HepG2 (cell line): ENCODE measurements around the gene UST. TPM values are rescaled to one million over a fixed set of nuclear protein-coding genes. Genes with fewer than 3 reads are reported as not detected.

ENCODE experiments used
- AGO2 ChIP-seq: fragments of 200-400 bp; formaldehyde crosslinking; optimal IDR thresholded peaks from 2 replicates; pipeline ENCODE3; 2017; ENCODE audit warnings: mild to moderate bottlenecking, low read depth, low read length, moderate library complexity
- DPF2 ChIP-seq: sonication (generic); formaldehyde crosslinking; IDR thresholded peaks from 2 replicates; pipeline ENCODE4 v1.4.0; 2020; ENCODE audit warnings: mild to moderate bottlenecking, low read depth, missing genetic modification reagents, borderline replicate concordance
- ISL2 ChIP-seq: sonication (generic); formaldehyde crosslinking; IDR thresholded peaks from 2 replicates; pipeline ENCODE4 v1.5.0; 2020; ENCODE audit warnings: missing genetic modification reagents
- JUND ChIP-seq: sonication (generic); formaldehyde crosslinking; IDR thresholded peaks from 2 replicates; pipeline ENCODE4 v1.8.0; 2022; ENCODE audit warnings: mild to moderate bottlenecking, missing genetic modification reagents
- MATR3 ChIP-seq: sonication (generic); formaldehyde crosslinking; IDR thresholded peaks from 2 replicates; pipeline ENCODE4 v1.4.0; 2020; ENCODE audit warnings: missing genetic modification reagents
- MEF2D ChIP-seq: sonication (generic); formaldehyde crosslinking; IDR thresholded peaks from 2 replicates; pipeline ENCODE4 v1.5.1; 2020; ENCODE audit warnings: mild to moderate bottlenecking, missing genetic modification reagents
- NCOA5 ChIP-seq: sonication (generic); formaldehyde crosslinking; IDR thresholded peaks from 2 replicates; pipeline ENCODE4 v1.4.0; 2020; ENCODE audit warnings: missing genetic modification reagents
- PCBP2 ChIP-seq: fragments of 200-400 bp; formaldehyde crosslinking; optimal IDR thresholded peaks from 2 replicates; pipeline ENCODE3; 2018; ENCODE audit warnings: low read length, low read depth; ENCODE audit not compliant: poor library complexity, severe bottlenecking
- SP5 ChIP-seq: IDR thresholded peaks from 2 replicates; pipeline ENCODE4 v1.6.1; 2016; ENCODE audit warnings: low read depth, borderline replicate concordance
- TAF15 ChIP-seq: fragments of 200-400 bp; formaldehyde crosslinking; IDR thresholded peaks from one replicate; pipeline ENCODE4 v1.6.1; 2018; ENCODE audit warnings: mild to moderate bottlenecking, low read depth, low read length; ENCODE audit not compliant: poor library complexity, severe bottlenecking
- ZFP37 ChIP-seq: sonication (generic); formaldehyde crosslinking; IDR thresholded peaks from 2 replicates; pipeline ENCODE4 v1.4.0; 2020; ENCODE audit warnings: missing genetic modification reagents, borderline replicate concordance
- ZNF101 ChIP-seq: sonication (generic); formaldehyde crosslinking; IDR thresholded peaks from 2 replicates; pipeline ENCODE4 v1.4.0; 2020; ENCODE audit warnings: mild to moderate bottlenecking, low read depth, missing genetic modification reagents, borderline replicate concordance
- ZNF619 ChIP-seq: sonication (generic); formaldehyde crosslinking; IDR thresholded peaks from 2 replicates; pipeline ENCODE4 v1.4.0; 2020; ENCODE audit warnings: mild to moderate bottlenecking, missing genetic modification reagents
- ZSCAN25 ChIP-seq: sonication (generic); formaldehyde crosslinking; IDR thresholded peaks from 2 replicates; pipeline ENCODE4 v1.8.0; 2022; ENCODE audit warnings: mild to moderate bottlenecking, missing genetic modification reagents
- polyA plus RNA-seq, 8 experiments: library from polyadenylated mRNA; depleted of rRNA in 3 of 8; stranded (reverse) in 7 of 8; unstranded in 1 of 8; fragments of >200 nt; fragmentation: Illumina TruSeq in 4 of 8; extraction: Trizol in 4 of 8; gene quantifications; 2 replicates each; pipeline versions ENCODE4 v1.2.1 to v1.2.3, GENCODE V29; 2011 to 2016; ENCODE audit warnings: low read depth in 4 of 8, missing spikeins in 1 of 8, mixed read lengths in 1 of 8; ENCODE audit not compliant: insufficient read depth in 1 of 8
- total RNA-seq, 5 experiments: library from RNA; depleted of rRNA; stranded (reverse); fragments of >200 nt; fragmentation: Illumina TruSeq; extraction: Trizol; gene quantifications; 2 replicates each; pipeline ENCODE4 v1.2.3, GENCODE V29; 2016; ENCODE audit warnings: low read depth in 1 of 5
- TF ChIP-seq, protein P1 (sequence below): IDR thresholded peaks from 2 replicates; pipeline ENCODE4 v1.4.0; 2020; ENCODE audit warnings: mild to moderate bottlenecking, missing genetic modification reagents
- TF ChIP-seq, protein P2 (sequence below): IDR thresholded peaks from 2 replicates; pipeline ENCODE4 v1.6.1; 2016; ENCODE audit warnings: missing compliant biosample characterization, missing genetic modification reagents, borderline replicate concordance
- TF ChIP-seq, protein P3 (sequence below): sonication (generic); formaldehyde crosslinking; IDR thresholded peaks from 2 replicates; pipeline ENCODE4 v1.8.1; 2023; ENCODE audit warnings: mild to moderate bottlenecking, moderate library complexity, missing genetic modification reagents
- TF ChIP-seq, protein P4 (sequence below): sonication (generic); formaldehyde crosslinking; IDR thresholded peaks from 2 replicates; pipeline ENCODE4 v1.5.0; 2020; ENCODE audit warnings: missing genetic modification reagents

The UST gene
- total and polyA plus RNA-seq, 2 of the 13 experiments (the other 11 are each of a cell fraction or from before 2014, with no cell fraction given) = 0.27 TPM; not detected in 1

DNA sequence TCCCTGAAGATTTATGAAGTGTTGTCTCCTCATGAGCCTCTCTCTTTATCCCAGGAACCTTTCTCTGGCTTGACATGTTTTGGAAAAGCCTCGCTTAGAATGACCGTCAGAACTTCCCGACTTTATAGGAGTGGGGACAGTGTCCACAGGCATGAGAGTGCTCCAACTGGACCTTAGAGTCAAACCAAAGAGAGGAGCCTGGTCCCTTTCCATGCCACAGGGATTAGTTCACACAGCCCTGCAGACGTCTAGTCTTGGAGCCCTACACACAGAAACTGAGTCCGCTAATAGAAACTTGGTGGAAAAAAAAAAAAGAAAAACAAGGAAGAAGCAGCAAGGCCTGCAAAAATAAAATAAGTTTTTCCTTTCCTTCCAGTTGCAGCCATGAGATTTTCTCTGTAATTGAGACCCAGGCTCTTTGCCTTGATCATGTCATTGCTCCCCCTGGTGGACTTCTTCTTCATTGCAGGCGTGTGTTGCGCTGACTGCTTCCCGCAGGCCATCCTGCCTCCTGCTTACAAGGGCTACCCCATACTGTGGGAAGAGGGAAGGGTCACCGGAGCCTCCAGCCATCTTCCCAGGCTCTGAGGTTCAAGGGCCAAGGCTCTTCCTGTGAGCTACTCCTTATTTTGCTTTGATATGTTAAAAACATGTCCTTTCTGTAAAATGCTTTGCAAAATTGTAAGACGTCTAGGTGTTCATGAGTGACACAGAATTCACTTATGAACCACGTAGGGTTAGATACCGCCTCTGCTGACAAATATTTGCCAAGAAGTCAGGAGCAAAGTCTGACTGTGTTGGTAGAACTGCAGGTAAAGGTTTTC is 201.0 kb downstream of the UST start (continued):
- no peak for TF ChIP-seq JUND
- TF ChIP-seq TAF15 = no peak
- TF ChIP-seq, protein P1, sequence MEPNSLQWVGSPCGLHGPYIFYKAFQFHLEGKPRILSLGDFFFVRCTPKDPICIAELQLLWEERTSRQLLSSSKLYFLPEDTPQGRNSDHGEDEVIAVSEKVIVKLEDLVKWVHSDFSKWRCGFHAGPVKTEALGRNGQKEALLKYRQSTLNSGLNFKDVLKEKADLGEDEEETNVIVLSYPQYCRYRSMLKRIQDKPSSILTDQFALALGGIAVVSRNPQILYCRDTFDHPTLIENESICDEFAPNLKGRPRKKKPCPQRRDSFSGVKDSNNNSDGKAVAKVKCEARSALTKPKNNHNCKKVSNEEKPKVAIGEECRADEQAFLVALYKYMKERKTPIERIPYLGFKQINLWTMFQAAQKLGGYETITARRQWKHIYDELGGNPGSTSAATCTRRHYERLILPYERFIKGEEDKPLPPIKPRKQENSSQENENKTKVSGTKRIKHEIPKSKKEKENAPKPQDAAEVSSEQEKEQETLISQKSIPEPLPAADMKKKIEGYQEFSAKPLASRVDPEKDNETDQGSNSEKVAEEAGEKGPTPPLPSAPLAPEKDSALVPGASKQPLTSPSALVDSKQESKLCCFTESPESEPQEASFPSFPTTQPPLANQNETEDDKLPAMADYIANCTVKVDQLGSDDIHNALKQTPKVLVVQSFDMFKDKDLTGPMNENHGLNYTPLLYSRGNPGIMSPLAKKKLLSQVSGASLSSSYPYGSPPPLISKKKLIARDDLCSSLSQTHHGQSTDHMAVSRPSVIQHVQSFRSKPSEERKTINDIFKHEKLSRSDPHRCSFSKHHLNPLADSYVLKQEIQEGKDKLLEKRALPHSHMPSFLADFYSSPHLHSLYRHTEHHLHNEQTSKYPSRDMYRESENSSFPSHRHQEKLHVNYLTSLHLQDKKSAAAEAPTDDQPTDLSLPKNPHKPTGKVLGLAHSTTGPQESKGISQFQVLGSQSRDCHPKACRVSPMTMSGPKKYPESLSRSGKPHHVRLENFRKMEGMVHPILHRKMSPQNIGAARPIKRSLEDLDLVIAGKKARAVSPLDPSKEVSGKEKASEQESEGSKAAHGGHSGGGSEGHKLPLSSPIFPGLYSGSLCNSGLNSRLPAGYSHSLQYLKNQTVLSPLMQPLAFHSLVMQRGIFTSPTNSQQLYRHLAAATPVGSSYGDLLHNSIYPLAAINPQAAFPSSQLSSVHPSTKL (CRISPR knock-in tag) = peak; percentile 69
- TF ChIP-seq, protein P2, sequence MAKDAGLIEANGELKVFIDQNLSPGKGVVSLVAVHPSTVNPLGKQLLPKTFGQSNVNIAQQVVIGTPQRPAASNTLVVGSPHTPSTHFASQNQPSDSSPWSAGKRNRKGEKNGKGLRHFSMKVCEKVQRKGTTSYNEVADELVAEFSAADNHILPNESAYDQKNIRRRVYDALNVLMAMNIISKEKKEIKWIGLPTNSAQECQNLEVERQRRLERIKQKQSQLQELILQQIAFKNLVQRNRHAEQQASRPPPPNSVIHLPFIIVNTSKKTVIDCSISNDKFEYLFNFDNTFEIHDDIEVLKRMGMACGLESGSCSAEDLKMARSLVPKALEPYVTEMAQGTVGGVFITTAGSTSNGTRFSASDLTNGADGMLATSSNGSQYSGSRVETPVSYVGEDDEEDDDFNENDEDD (CRISPR knock-in tag) = no peak
- peak; percentile 46; the same call in 1 of the 2 replicates for TF ChIP-seq MEF2D (CRISPR knock-in tag)
- no peak for TF ChIP-seq DPF2
- no peak for TF ChIP-seq AGO2
- no peak for TF ChIP-seq MATR3
- TF ChIP-seq ISL2 (CRISPR knock-in tag) = no peak
- TF ChIP-seq ZNF101 (CRISPR knock-in tag) = no peak
- TF ChIP-seq, protein P3, sequence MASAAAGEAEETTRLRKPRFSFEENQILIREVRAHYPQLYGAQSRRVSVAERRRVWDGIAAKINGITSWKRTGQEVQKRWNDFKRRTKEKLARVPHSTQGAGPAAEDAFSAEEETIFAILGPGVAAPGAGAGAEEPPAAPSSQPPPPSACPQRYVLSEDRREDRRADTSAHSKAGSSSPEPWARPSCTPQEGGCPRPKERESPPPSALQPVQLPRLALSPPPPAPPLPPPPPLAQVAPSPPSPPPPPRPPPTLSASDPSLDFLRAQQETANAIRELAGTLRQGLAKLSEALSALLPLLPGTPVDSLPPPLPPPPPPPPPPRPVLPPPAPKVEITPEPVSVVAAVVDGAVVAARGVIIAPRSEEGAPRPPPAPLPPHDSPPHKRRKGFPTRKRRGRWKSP (CRISPR knock-in tag) = no peak
- no peak for TF ChIP-seq SP5 (CRISPR knock-in tag)
- no peak for TF ChIP-seq ZNF619
- TF ChIP-seq PCBP2 = no peak
- TF ChIP-seq, protein P4, sequence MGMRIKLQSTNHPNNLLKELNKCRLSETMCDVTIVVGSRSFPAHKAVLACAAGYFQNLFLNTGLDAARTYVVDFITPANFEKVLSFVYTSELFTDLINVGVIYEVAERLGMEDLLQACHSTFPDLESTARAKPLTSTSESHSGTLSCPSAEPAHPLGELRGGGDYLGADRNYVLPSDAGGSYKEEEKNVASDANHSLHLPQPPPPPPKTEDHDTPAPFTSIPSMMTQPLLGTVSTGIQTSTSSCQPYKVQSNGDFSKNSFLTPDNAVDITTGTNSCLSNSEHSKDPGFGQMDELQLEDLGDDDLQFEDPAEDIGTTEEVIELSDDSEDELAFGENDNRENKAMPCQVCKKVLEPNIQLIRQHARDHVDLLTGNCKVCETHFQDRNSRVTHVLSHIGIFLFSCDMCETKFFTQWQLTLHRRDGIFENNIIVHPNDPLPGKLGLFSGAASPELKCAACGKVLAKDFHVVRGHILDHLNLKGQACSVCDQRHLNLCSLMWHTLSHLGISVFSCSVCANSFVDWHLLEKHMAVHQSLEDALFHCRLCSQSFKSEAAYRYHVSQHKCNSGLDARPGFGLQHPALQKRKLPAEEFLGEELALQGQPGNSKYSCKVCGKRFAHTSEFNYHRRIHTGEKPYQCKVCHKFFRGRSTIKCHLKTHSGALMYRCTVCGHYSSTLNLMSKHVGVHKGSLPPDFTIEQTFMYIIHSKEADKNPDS (CRISPR knock-in tag) = no peak
- 0 out of 2 replicates have a peak, but pooled peaks have one; percentile 39 for TF ChIP-seq ZSCAN25 (CRISPR knock-in tag)
- TF ChIP-seq NCOA5 (CRISPR knock-in tag) = no peak
- TF ChIP-seq ZFP37 (CRISPR knock-in tag) = no peak
